ENCODE data around the gene MEMO1.

Gene MEMO1

GRCh38 chr2:31832363-31832762, 178.4 kb downstream of the MEMO1 start:
- no peak overlapping the region for H3K4me3 ChIP-seq (ENCODE audit: low read depth, low read length)

DNA sequence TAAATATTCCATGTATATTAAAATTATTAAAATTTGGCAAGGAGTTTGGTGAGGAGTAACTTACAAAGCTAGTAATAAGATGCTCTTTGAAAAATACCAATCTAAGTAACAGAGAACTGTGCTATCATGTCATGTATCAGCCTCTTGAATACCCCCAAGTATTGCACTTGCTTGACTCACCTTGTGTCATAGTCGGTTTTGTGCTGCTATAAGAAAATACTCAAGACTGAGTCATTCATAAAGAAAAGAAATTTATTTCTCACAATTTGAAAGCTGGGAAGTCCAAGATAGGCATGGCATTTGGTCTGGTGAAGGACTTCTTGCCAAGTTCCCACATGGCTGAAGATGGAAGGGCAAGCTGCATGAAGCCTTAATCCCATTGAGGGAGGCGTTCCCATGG, 179.2 kb downstream of the MEMO1 start:
- no peak overlapping the region for H3K4me3 ChIP-seq (ENCODE audit: low read depth, low read length)

DNA sequence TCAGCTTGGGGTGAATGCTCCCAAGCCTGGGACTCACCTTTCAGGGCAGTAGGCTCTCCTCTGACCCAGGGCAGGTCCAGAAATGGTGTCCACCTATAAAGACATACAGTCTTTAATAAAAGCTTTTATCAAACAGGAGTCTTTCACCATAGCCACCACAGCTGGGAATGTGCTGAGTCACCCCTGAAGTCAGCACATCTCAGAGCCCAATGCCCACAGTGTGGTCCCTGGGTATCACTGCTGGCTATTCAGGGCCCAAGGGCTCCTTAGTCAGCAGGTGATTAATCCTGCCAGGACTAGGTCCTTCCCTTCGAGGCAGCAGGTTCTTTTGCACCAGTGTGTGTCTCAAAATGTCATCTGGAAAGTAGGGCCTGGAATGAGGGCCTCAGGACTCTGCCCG, 181.9 kb downstream of the MEMO1 start:
- H3K4me3 ChIP-seq (ENCODE audit: low read depth, low read length) = no peak overlapping the region

- no peak overlapping the region for H3K4me3 ChIP-seq (ENCODE audit: low read depth, low read length)
These were observed 187.2 kb downstream of the MEMO1 start for GRCh38 chr2:31823558-31823957.

DNA sequence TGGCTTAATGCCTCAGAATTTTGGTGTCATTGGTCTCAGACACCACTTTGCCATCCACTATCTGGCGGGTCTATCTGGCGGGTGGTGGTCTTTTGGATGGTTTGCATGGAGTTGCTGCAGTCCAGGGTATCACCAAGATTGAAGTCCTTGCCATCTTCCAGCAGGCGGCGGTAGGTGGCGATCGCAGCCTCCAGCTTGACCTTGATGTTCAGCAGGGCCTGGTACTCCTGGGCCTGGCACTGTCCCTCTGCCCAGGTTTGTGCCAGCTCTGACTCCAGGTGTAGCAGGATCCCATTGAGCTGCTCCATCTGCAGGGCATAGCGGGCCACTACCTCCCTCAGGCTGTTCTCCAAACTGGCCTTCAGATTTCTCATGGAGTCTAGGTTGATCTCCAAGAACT, 188.2 kb downstream of the MEMO1 start:
- no peak overlapping the region for H3K4me3 ChIP-seq (ENCODE audit: low read depth, low read length)
